H9 (cell line): Measurements from ENCODE around the gene HMX1. TPM values are rescaled to one million over a fixed set of nuclear protein-coding genes. Genes with fewer than 3 reads are reported as not detected.

Experiments used
- DNase-seq: peaks from one replicate; pipeline ENCODE4 v3.0.0-alpha.2; 2017
- H2AFZ ChIP-seq: one replicate; pipeline ENCODE4 v1.6.1; 2013; ENCODE audit warnings: mild to moderate bottlenecking, low read length, control low read depth, moderate library complexity
- H2AK5ac ChIP-seq: 2 replicates; pipeline ENCODE4 v1.6.1; 2013; ENCODE audit warnings: low read length, control low read depth, mixed read lengths; ENCODE audit not compliant: insufficient read length
- H2BK120ac ChIP-seq: one replicate; pipeline ENCODE4 v1.6.1; 2013; ENCODE audit warnings: low read depth, mild to moderate bottlenecking, low read length, control low read depth, inconsistent platforms; ENCODE audit not compliant: poor library complexity, severe bottlenecking
- H2BK12ac ChIP-seq: 2 replicates; pipeline ENCODE4 v1.6.1; 2013; ENCODE audit warnings: low read length, control low read depth, mixed read lengths, low read depth; ENCODE audit not compliant: insufficient read length
- H2BK15ac ChIP-seq: 2 replicates; pipeline ENCODE4 v1.6.1; 2013; ENCODE audit warnings: low read depth, low read length, control low read depth
- H2BK20ac ChIP-seq: one replicate; pipeline ENCODE4 v1.6.1; 2013; ENCODE audit warnings: low read depth, mild to moderate bottlenecking, low read length, control low read depth, inconsistent platforms; ENCODE audit not compliant: poor library complexity, severe bottlenecking
- H2BK5ac ChIP-seq: 2 replicates; pipeline ENCODE4 v1.6.1; 2013; ENCODE audit warnings: low read length, control low read depth, mixed read lengths; ENCODE audit not compliant: insufficient read length
- H3K14ac ChIP-seq: 2 replicates; pipeline ENCODE4 v1.6.1; 2013; ENCODE audit warnings: low read length, control low read depth; ENCODE audit not compliant: insufficient read depth
- H3K18ac ChIP-seq: 2 replicates; pipeline ENCODE4 v1.6.1; 2013; ENCODE audit warnings: low read depth, mild to moderate bottlenecking, mixed read lengths, low read length, control low read depth; ENCODE audit not compliant: insufficient read length
- H3K23ac ChIP-seq: 2 replicates; pipeline ENCODE4 v1.6.1; 2013; ENCODE audit warnings: low read length, control low read depth, mixed read lengths, low read depth; ENCODE audit not compliant: insufficient read length
- H3K23me2 ChIP-seq: 2 replicates; pipeline ENCODE4 v1.6.1; 2013; ENCODE audit warnings: low read depth, mild to moderate bottlenecking, mixed read lengths, low read length, control low read depth; ENCODE audit not compliant: insufficient read length, poor library complexity, severe bottlenecking
- H3K27ac ChIP-seq: 2 replicates; pipeline ENCODE4 v1.5.1; 2013; ENCODE audit warnings: low read length, control low read depth, mixed read lengths, low read depth; ENCODE audit not compliant: insufficient read length
- H3K27me3 ChIP-seq: 2 replicates; pipeline ENCODE4 v1.6.1; 2013; ENCODE audit warnings: low read length, control low read depth, inconsistent platforms; ENCODE audit not compliant: insufficient read depth
- H3K4ac ChIP-seq: 2 replicates; pipeline ENCODE4 v1.6.1; 2013; ENCODE audit warnings: low read depth, mild to moderate bottlenecking, control low read depth, inconsistent platforms, low read length, moderate library complexity
- H3K4me1 ChIP-seq: 2 replicates; pipeline ENCODE4 v1.6.1; 2013; ENCODE audit warnings: low read length, control low read depth, inconsistent platforms; ENCODE audit not compliant: insufficient read depth
- H3K4me2 ChIP-seq: 2 replicates; pipeline ENCODE4 v1.6.1; 2013; ENCODE audit warnings: low read length, control low read depth, mixed read lengths; ENCODE audit not compliant: insufficient read length, insufficient read depth
- H3K56ac ChIP-seq: 2 replicates; pipeline ENCODE4 v1.6.1; 2013; ENCODE audit warnings: low read depth, mild to moderate bottlenecking, mixed read lengths, low read length, control low read depth; ENCODE audit not compliant: insufficient read length
- H3K79me1 ChIP-seq: 2 replicates; pipeline ENCODE4 v1.6.1; 2013; ENCODE audit warnings: low read depth, mild to moderate bottlenecking, moderate library complexity, low read length, control low read depth, inconsistent platforms; ENCODE audit not compliant: insufficient read depth, poor library complexity, severe bottlenecking
- H3K79me2 ChIP-seq: 2 replicates; pipeline ENCODE4 v1.6.1; 2013; ENCODE audit warnings: low read length, control low read depth, inconsistent platforms; ENCODE audit not compliant: insufficient read depth
- H3K9ac ChIP-seq: 2 replicates; pipeline ENCODE4 v1.6.1; 2013; ENCODE audit warnings: low read length, control low read depth, mixed read lengths; ENCODE audit not compliant: insufficient read length; ENCODE audit errors: extremely low read depth
- H3K9me3 ChIP-seq: one replicate; pipeline ENCODE4 v1.6.1; 2013; ENCODE audit warnings: low read depth, low read length, inconsistent platforms; ENCODE audit not compliant: control insufficient read depth
- H3T11ph ChIP-seq: one replicate; pipeline ENCODE4 v1.6.1; 2013; ENCODE audit warnings: mild to moderate bottlenecking, low read length, control low read depth, inconsistent platforms
- H4K20me1 ChIP-seq: one replicate; pipeline ENCODE4 v1.6.1; 2013; ENCODE audit not compliant: control insufficient read depth, insufficient read length, insufficient read depth
- H4K5ac ChIP-seq: 2 replicates; pipeline ENCODE4 v1.6.1; 2013; ENCODE audit warnings: low read depth, mild to moderate bottlenecking, mixed read lengths, low read length, control low read depth; ENCODE audit not compliant: insufficient read length
- H4K8ac ChIP-seq: replicated peaks from 2 replicates; pipeline ENCODE4 v1.6.1; 2013; ENCODE audit warnings: low read length, control low read depth, mixed read lengths, low read depth; ENCODE audit not compliant: insufficient read length
- H4K91ac ChIP-seq: 2 replicates; pipeline ENCODE4 v1.6.1; 2013; ENCODE audit warnings: low read depth, mild to moderate bottlenecking, moderate library complexity, mixed read lengths, low read length, control low read depth; ENCODE audit not compliant: insufficient read length
- H3K27ac Mint-ChIP-seq, 3 experiments: 2 replicates in 2 of 3; 3 replicates in 1 of 3; pipeline ENCODE4 v1.8.0; 2020 to 2021; ENCODE audit warnings: mixed read lengths in 3 of 3, mild to moderate bottlenecking in 1 of 3, moderate library complexity in 1 of 3
- H3K27me3 Mint-ChIP-seq: 2 replicates; pipeline ENCODE4 v1.8.0; 2021; ENCODE audit warnings: low read depth, mild to moderate bottlenecking, moderate library complexity, mixed read lengths
- H3K36me3 Mint-ChIP-seq, 3 experiments: 2 replicates in 2 of 3; 3 replicates in 1 of 3; pipeline ENCODE4 v1.8.0; 2020 to 2021; ENCODE audit warnings: low read depth in 3 of 3, mixed read lengths in 3 of 3; ENCODE audit not compliant: insufficient read depth in 1 of 3
- H3K4me1 Mint-ChIP-seq, 2 experiments: 2 replicates each; pipeline ENCODE4 v1.8.0; 2020; ENCODE audit warnings: mixed read lengths in 2 of 2
- H3K4me3 Mint-ChIP-seq, 2 experiments: 2 replicates in 1 of 2; 3 replicates in 1 of 2; pipeline ENCODE4 v1.8.0; 2020 to 2021; ENCODE audit warnings: mild to moderate bottlenecking in 2 of 2, mixed read lengths in 2 of 2, moderate library complexity in 1 of 2
- H3K9me3 Mint-ChIP-seq, 2 experiments: 2 replicates in 1 of 2; 3 replicates in 1 of 2; pipeline ENCODE4 v1.8.0; 2020; ENCODE audit warnings: mild to moderate bottlenecking in 2 of 2, mixed read lengths in 2 of 2, moderate library complexity in 1 of 2
- WGBS: extraction: QIAGEN DNeasy Blood & Tissue Kit; methylation state at CpG from one replicate; pipeline ENCODE4 v1.1.7; 2013; ENCODE audit warnings: missing lambda C conversion rate, low lambda C conversion rate, mixed read lengths; ENCODE audit not compliant: insufficient read length; ENCODE audit errors: extremely low coverage; 5-methylcytosine and 5-hydroxymethylcytosine counted together
- total RNA-seq: library from RNA; stranded (reverse); gene quantifications from 2 replicates; pipeline ENCODE4 v1.2.1, GENCODE V29; 2021
- TF ChIP-seq, protein P1 (sequence below): fragments of 200-600 bp; sonication (generic); conservative IDR thresholded peaks from 3 replicates; pipeline ENCODE4 v1.8.0; 2021; ENCODE audit warnings: antibody characterized with exemption, mild to moderate bottlenecking

Gene HMX1
- total RNA-seq, 1 experiment from 2014 or later: 0.26 TPM

DNA sequence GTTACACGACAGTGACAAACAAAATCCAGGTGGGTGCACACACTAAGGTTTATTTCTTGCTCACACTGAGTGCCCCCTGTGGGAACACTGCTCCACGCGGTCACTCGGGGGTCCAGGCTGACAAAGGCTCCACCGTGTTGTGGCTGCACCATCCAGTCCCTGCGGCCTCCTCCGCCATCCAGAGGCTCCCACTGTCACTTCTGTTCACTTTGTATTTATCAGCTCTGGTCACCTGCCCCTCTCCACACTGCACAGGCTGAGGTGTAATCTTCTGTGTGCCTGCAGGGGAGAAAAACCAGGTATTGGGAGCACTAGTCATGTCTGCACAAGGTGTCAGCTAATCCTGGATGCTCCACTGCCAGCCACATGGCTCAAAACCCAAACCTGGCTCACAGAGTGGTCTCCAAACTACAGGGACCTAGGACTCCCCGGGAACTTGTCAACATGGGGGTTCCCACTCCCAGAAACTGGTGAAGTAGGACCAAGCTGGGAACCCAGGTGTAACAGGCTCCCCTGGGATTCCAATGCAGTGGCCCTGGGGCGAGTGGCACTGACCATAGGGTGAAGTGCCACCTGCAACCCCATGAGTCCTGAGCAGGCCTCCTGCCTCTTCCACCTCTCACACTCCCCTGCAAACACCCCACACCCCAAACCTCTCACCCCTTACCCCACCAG is 25.5 kb downstream of the HMX1 start:
- no peak overlapping the region for H3K27ac Mint-ChIP-seq
- no CpG with 5 or more reads among the region's 9 CpGs for WGBS
- TF ChIP-seq, protein P1, sequence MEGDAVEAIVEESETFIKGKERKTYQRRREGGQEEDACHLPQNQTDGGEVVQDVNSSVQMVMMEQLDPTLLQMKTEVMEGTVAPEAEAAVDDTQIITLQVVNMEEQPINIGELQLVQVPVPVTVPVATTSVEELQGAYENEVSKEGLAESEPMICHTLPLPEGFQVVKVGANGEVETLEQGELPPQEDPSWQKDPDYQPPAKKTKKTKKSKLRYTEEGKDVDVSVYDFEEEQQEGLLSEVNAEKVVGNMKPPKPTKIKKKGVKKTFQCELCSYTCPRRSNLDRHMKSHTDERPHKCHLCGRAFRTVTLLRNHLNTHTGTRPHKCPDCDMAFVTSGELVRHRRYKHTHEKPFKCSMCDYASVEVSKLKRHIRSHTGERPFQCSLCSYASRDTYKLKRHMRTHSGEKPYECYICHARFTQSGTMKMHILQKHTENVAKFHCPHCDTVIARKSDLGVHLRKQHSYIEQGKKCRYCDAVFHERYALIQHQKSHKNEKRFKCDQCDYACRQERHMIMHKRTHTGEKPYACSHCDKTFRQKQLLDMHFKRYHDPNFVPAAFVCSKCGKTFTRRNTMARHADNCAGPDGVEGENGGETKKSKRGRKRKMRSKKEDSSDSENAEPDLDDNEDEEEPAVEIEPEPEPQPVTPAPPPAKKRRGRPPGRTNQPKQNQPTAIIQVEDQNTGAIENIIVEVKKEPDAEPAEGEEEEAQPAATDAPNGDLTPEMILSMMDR: no peak

More for the DNA sequence above, 25.5 kb downstream of the HMX1 start:
- Histone ChIP-seq H2AK5ac (no peak overlapping the region), H2BK5ac (no peak overlapping the region), H4K20me1 (no peaks in the 10 kb centered on the region), H3K56ac (no peak overlapping the region), H3K4ac (no peak overlapping the region), H2BK120ac (no peak overlapping the region), H3K9me3 (no peaks in the 10 kb centered on the region), H3K79me2 (no peaks in the 10 kb centered on the region), H2BK20ac (no peak overlapping the region), H3K23ac (no peak overlapping the region), H3T11ph (no peak overlapping the region), H3K79me1 (no peaks in the 10 kb centered on the region), H3K27ac (no peak overlapping the region), H4K91ac (no peak overlapping the region), H2AFZ (no peak overlapping the region), H3K9ac (no peak overlapping the region), H4K5ac (no peak overlapping the region), H3K23me2 (no peaks in the 10 kb centered on the region), H3K18ac (no peak overlapping the region), H2BK12ac (no peak overlapping the region), H3K4me2 (no peak overlapping the region), H4K8ac (no peak overlapping the region), H2BK15ac (no peak overlapping the region), H3K14ac (no peak overlapping the region), H3K27me3 (no peaks in the 10 kb centered on the region), H3K4me1 (no peaks in the 10 kb centered on the region)
- Mint-ChIP-seq H3K27me3 (peaks cover 50% of the 10 kb centered on the region), H3K4me3 (no peak overlapping the region), H3K36me3 (no peaks in the 10 kb centered on the region), H3K4me1 (peaks cover 0 to 7% of the 10 kb centered on the region in 2 experiments; a peak in 3 of 4 replicates), H3K9me3 (peaks cover 0 to 5% of the 10 kb centered on the region in 2 experiments; a peak in 4 of 5 replicates)
- DNase-seq: peak; percentile 20
